Memory B cell (primary cell): Measurements from ENCODE around the gene CHTF18.
"Not testable (repeated sequence)": the region's sequence is repeated elsewhere in the genome, so short reads cannot be mapped to it uniquely, and the experiment has no call there.

Experiments
- ATAC-seq: fragments of 150-1000 bp; cut with Tn5 transposase; 2 replicates; pipeline ENCODE4 v1.10.0; 2021; ENCODE audit warnings: low read depth, mild to moderate bottlenecking, moderate library complexity
- DNase-seq, 2 donors: peaks; one replicate each; pipeline ENCODE4 v3.0.0; 2022; ENCODE audit warnings: low spot score in 2 of 2
- H3K27ac Mint-ChIP-seq: one replicate; pipeline ENCODE4 v1.8.0; 2022; ENCODE audit warnings: mild to moderate bottlenecking, moderate library complexity, mixed read lengths
- H3K27me3 Mint-ChIP-seq: one replicate; pipeline ENCODE4 v1.8.0; 2022; ENCODE audit warnings: mixed read lengths
- H3K36me3 Mint-ChIP-seq: one replicate; pipeline ENCODE4 v1.8.0; 2022; ENCODE audit warnings: mild to moderate bottlenecking, mixed read lengths
- H3K4me1 Mint-ChIP-seq: one replicate; pipeline ENCODE4 v1.8.0; 2022; ENCODE audit warnings: mixed read lengths
- H3K4me3 Mint-ChIP-seq: one replicate; pipeline ENCODE4 v1.8.0; 2022; ENCODE audit warnings: mild to moderate bottlenecking, moderate library complexity, mixed read lengths
- H3K9me3 Mint-ChIP-seq: one replicate; pipeline ENCODE4 v1.8.0; 2022; ENCODE audit warnings: mixed read lengths

The CHTF18 gene

GRCh38 chr16:824194-824593 lies 35.8 kb downstream of the CHTF18 start:
- Mint-ChIP-seq H3K27me3 (peaks cover 9% of the 10 kb centered on the region), H3K9me3 (no peaks in the 10 kb centered on the region), H3K36me3 (no peaks in the 10 kb centered on the region), H3K4me1 (peaks cover 5% of the 10 kb centered on the region), H3K4me3 (no peak overlapping the region), H3K27ac (no peak overlapping the region)
- DNase-seq (no peak), ATAC-seq (no peak)

- peaks cover 10% of the 10 kb centered on the region for H3K27me3 Mint-ChIP-seq
- no peaks in the 10 kb centered on the region for H3K36me3 Mint-ChIP-seq
- ATAC-seq, result no peak
- no peak for DNase-seq
- H3K4me3 Mint-ChIP-seq, result no peak overlapping the region
- H3K27ac Mint-ChIP-seq, result no peak overlapping the region
- H3K4me1 Mint-ChIP-seq, result peaks cover 4% of the 10 kb centered on the region
- no peaks in the 10 kb centered on the region for H3K9me3 Mint-ChIP-seq
Measured at GRCh38 chr16:824601-825000, 36.2 kb downstream of the CHTF18 start.

DNA sequence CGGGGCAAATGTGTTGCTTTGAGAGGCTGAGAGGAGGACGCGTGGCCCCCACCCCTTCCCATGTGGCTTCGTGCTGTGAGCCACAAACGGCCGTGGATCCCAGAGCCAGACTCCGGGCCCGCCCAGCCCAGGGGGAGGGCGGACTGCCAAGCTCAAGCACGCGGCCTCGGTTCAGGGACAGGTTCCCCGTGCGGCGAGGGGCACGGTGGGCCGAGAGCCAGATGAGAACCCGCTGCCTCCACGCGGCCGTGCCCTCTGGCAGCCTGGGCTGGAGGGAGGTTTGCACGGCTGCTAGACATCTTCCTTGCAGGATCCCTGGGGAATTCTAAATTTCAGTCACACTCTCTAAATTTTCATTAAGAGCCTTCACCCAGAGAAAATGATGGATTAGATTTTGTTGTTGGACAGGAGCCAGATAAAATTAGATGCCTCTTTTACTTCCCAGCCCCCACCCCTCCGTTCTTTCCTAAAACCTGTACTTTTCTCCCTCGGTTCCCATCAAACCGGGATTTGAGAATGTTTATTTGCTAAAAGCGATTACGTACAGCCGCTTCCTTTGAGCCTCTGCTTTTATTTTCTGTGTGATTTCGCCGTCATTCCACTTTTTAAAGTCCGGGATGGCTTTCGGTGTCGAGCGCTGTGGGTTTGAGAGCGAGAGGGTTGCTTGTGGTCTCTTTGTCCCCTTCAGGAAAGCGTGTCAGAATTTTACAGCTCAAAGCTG lies 37.1 kb downstream of the CHTF18 start:
- DNase-seq (no peak), ATAC-seq (no peak)
- H3K9me3 Mint-ChIP-seq, result no peaks in the 10 kb centered on the region
- H3K27ac Mint-ChIP-seq, result no peak overlapping the region
- no peaks in the 10 kb centered on the region for H3K36me3 Mint-ChIP-seq
- H3K27me3 Mint-ChIP-seq, result peaks cover 13% of the 10 kb centered on the region
- no peaks in the 10 kb centered on the region for H3K4me1 Mint-ChIP-seq
- no peak overlapping the region for H3K4me3 Mint-ChIP-seq

DNA sequence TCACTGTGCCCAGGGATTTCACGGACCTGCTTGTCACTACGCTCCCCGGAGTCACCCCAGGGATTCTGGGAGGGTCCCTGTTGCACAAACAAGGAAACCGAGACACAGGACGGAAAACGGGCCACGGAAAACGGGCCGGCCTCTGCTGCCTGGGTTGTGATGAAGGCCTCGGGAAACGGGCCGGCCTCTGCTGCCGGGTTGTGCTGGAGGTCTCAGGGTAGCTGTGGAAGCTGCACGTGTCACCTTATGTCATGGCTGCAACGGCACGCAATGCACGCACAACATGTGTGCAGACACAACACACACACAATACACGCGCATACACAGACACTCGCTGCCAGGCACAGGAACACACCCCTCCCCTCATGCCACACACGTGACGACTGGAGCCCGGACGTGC lies 39.1 kb downstream of the CHTF18 start:
- no peaks in the 10 kb centered on the region for H3K4me1 Mint-ChIP-seq
- H3K36me3 Mint-ChIP-seq, result no peaks in the 10 kb centered on the region
- no peak for DNase-seq
- no peak overlapping the region for H3K4me3 Mint-ChIP-seq
- no peaks in the 10 kb centered on the region for H3K9me3 Mint-ChIP-seq
- ATAC-seq, result no peak
- peaks cover 8% of the 10 kb centered on the region for H3K27me3 Mint-ChIP-seq
- H3K27ac Mint-ChIP-seq, result no peak overlapping the region

GRCh38 chr16:828891-829290 lies 40.5 kb downstream of the CHTF18 start:
- H3K9me3 Mint-ChIP-seq, result no peaks in the 10 kb centered on the region
- ATAC-seq (no peak), DNase-seq (no peak)
- H3K4me3 Mint-ChIP-seq, result no peak overlapping the region
- no peak overlapping the region for H3K27ac Mint-ChIP-seq
- H3K27me3 Mint-ChIP-seq, result peaks cover 6% of the 10 kb centered on the region
- H3K36me3 Mint-ChIP-seq, result no peaks in the 10 kb centered on the region
- H3K4me1 Mint-ChIP-seq, result no peaks in the 10 kb centered on the region

GRCh38 chr16:830107-830870 lies 41.9 kb downstream of the CHTF18 start:
- Mint-ChIP-seq H3K9me3 (no peaks in the 10 kb centered on the region), H3K36me3 (no peaks in the 10 kb centered on the region), H3K4me1 (no peaks in the 10 kb centered on the region), H3K27ac (no peak overlapping the region), H3K27me3 (peaks cover 6% of the 10 kb centered on the region), H3K4me3 (no peak overlapping the region)
- no peak for DNase-seq
- ATAC-seq, result no peak

GRCh38 chr16:830871-831570 lies 42.6 kb downstream of the CHTF18 start:
- ATAC-seq (no peak), DNase-seq (no peak)
- Mint-ChIP-seq H3K27ac (no peak overlapping the region), H3K27me3 (peaks cover 6% of the 10 kb centered on the region), H3K4me3 (no peak overlapping the region), H3K36me3 (no peaks in the 10 kb centered on the region), H3K4me1 (no peaks in the 10 kb centered on the region), H3K9me3 (no peaks in the 10 kb centered on the region)

GRCh38 chr16:831571-832413 lies 43.4 kb downstream of the CHTF18 start:
- Mint-ChIP-seq H3K27me3 (peaks cover 6% of the 10 kb centered on the region), H3K27ac (no peak overlapping the region), H3K4me1 (no peaks in the 10 kb centered on the region), H3K36me3 (no peaks in the 10 kb centered on the region), H3K9me3 (peaks cover 5% of the 10 kb centered on the region), H3K4me3 (no peak overlapping the region)
- no peak for DNase-seq
- ATAC-seq, result no peak

DNA sequence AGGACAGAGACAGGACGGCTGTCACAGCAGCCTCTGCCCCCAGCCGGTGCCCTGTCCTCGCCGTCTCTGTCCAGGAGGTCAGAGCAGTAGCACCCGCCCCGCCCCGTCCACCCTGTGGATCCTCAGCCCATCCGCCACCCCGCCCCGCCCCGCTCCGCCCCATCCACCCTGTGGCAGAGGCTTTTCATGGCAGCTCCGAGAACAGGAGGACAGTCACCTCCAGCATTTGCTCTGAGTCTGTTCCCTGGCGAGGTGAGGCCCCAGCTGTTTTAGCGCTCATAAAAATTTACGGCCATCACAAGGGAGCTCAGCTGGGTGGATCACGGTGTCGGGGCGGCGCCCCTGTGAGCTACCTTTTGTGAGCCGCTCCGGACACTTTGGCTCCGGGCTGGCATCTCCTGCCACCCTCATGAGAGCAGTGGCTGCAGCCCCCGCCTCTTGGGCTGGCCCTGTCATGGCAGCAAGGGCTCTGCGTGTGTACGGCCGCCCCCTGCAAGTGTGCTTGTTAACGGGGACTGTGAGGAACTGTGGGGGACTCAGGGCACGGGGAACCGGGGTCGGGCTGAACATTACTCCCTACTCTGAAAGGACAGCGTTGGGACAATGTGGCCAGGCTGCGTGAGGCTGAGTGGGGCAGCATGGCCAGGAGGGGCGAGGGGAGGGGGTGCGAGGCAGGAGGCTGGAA lies 44.4 kb downstream of the CHTF18 start:
- no peaks in the 10 kb centered on the region for H3K4me1 Mint-ChIP-seq
- H3K27me3 Mint-ChIP-seq, result peaks cover 6% of the 10 kb centered on the region
- H3K36me3 Mint-ChIP-seq, result no peaks in the 10 kb centered on the region
- ATAC-seq, result no peak
- no peak for DNase-seq
- no peak overlapping the region for H3K4me3 Mint-ChIP-seq
- peaks cover 5% of the 10 kb centered on the region for H3K9me3 Mint-ChIP-seq
- H3K27ac Mint-ChIP-seq, result no peak overlapping the region

DNA sequence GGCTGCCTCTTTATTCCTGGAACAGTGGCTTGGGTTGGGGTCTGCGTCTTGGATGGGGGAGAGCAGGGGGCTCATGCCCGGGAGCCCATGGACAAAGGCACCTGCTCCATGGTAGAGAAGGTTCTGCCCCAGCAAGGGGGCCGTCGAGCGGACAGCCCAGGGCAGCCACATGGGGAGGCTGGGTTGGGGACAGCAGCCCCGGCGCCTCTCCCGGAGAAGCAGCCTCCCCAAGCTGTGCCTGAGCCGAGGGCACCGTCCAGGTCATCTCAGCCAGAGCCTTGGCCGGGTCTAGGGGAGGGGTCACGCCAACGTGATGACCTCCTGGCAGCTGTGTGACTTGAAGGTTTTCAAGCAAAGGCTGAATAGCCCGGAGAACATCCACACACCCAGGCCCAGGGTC lies 45.0 kb downstream of the CHTF18 start:
- Mint-ChIP-seq H3K27me3 (peaks cover 6% of the 10 kb centered on the region), H3K4me1 (no peaks in the 10 kb centered on the region), H3K36me3 (no peaks in the 10 kb centered on the region), H3K4me3 (no peak overlapping the region), H3K9me3 (peaks cover 5% of the 10 kb centered on the region), H3K27ac (no peak overlapping the region)
- DNase-seq, result no peak
- no peak for ATAC-seq

DNA sequence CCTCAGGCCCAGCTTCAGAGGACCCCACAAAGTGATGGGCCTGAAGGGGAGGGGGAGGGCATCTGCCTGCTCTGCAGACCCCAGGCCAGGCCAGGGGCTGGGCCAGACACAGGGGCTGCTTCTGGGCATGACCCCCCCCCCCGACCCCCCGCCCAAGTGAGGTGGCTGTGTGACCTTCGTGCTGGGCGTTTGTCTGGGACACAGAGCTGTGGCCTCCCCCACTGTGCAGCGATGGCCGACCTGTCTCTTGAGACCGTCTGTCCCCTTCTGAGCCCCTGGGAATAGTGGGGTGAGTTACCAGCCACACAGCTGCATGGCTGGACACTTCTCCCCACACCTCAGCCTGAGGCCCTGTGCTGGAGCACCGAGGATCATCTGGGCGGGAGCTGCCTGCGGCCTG lies 47.0 kb downstream of the CHTF18 start:
- Mint-ChIP-seq H3K4me3 (no peak overlapping the region), H3K27me3 (peaks cover 2% of the 10 kb centered on the region), H3K9me3 (peaks cover 7% of the 10 kb centered on the region), H3K36me3 (no peaks in the 10 kb centered on the region), H3K4me1 (no peaks in the 10 kb centered on the region), H3K27ac (no peak overlapping the region)
- DNase-seq (no peak), ATAC-seq (no peak)

- H3K36me3 Mint-ChIP-seq, result no peaks in the 10 kb centered on the region
- H3K4me1 Mint-ChIP-seq, result no peaks in the 10 kb centered on the region
Measured at GRCh38 chr16:836221-836620, 47.8 kb downstream of the CHTF18 start.

DNA sequence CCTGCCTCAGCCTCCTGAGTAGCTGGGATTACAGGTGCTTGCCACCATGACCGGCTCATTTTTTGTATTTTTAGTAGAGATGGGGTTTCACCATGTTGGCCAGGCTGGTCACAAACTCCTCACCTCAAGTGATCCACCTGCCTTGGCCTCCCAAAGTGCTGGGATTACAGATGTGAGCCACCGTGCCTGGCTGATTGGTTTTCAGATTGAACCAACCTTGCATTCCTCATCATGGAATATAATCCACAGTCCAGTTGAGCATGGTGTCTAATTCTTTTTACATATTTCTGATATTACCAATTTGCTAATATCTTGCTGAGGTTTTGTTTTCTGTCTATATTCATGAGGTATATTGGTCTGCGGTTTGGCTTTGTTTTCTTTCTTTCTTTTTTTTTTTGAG lies 48.4 kb downstream of the CHTF18 start:
- H3K36me3 Mint-ChIP-seq, H3K4me1 Mint-ChIP-seq, H3K4me3 Mint-ChIP-seq, H3K9me3 Mint-ChIP-seq, H3K27ac Mint-ChIP-seq, H3K27me3 Mint-ChIP-seq, ATAC-seq, DNase-seq: not testable (repeated sequence)

More at GRCh38 chr16:836221-836620, 47.8 kb downstream of the CHTF18 start:
- DNase-seq (no peak), ATAC-seq (no peak)
- H3K27ac Mint-ChIP-seq, result no peak overlapping the region
- H3K9me3 Mint-ChIP-seq, result peaks cover 7% of the 10 kb centered on the region
- no peak overlapping the region for H3K4me3 Mint-ChIP-seq
- H3K27me3 Mint-ChIP-seq, result peaks cover 2% of the 10 kb centered on the region
